ENCODE measurements around the gene FHIT.

FHIT gene

GRCh38 chr3:59990915-59991314 is 1260.3 kb downstream of the FHIT start:
- Histone ChIP-seq H3K4me3 (ENCODE audit: low read depth in 1 of 2, low read length in 1 of 2) (no peak overlapping the region), H3K4me1 (ENCODE audit: control insufficient read depth in 1 of 2, insufficient read depth in 1 of 2, low read depth in 1 of 2, low read length in 1 of 2) (no peaks in the 10 kb centered on the region), H3K27ac (no peak overlapping the region), H3K36me3 (no peaks in the 10 kb centered on the region), H3K9me3 (no peaks in the 10 kb centered on the region), H3K27me3 (no peaks in the 10 kb centered on the region)
- TF ChIP-seq CTCF (IDR thresholded peaks at IDR 0.05), result no peak

- Histone ChIP-seq H3K4me3 (ENCODE audit: low read depth in 1 of 2, low read length in 1 of 2) (no peak overlapping the region), H3K27ac (no peak overlapping the region), H3K4me1 (ENCODE audit: control insufficient read depth in 1 of 2, insufficient read depth in 1 of 2, low read depth in 1 of 2, low read length in 1 of 2) (peaks cover 0 to 4% of the 10 kb centered on the region in 2 experiments), H3K27me3 (no peaks in the 10 kb centered on the region), H3K9me3 (no peaks in the 10 kb centered on the region), H3K36me3 (no peaks in the 10 kb centered on the region)
- TF ChIP-seq CTCF (IDR thresholded peaks at IDR 0.05), result no peak
Observed at GRCh38 chr3:59982510-59982909, 1268.7 kb downstream of the FHIT start.

GRCh38 chr3:59981377-59981776 is 1269.9 kb downstream of the FHIT start:
- H3K27me3 ChIP-seq, result no peaks in the 10 kb centered on the region
- no peaks in the 10 kb centered on the region for H3K36me3 ChIP-seq
- no peak for TF ChIP-seq CTCF (IDR thresholded peaks at IDR 0.05)
- no peak overlapping the region for H3K4me3 ChIP-seq (ENCODE audit: low read depth in 1 of 2, low read length in 1 of 2)
- H3K9me3 ChIP-seq, result no peaks in the 10 kb centered on the region
- H3K27ac ChIP-seq, result no peak overlapping the region
- peaks cover 0 to 4% of the 10 kb centered on the region in 2 experiments for H3K4me1 ChIP-seq (ENCODE audit: control insufficient read depth in 1 of 2, insufficient read depth in 1 of 2, low read depth in 1 of 2, low read length in 1 of 2)

GRCh38 chr3:59980576-59980975 is 1270.7 kb downstream of the FHIT start:
- H3K4me1 ChIP-seq (ENCODE audit: control insufficient read depth in 1 of 2, insufficient read depth in 1 of 2, low read depth in 1 of 2, low read length in 1 of 2), result peaks cover 0 to under 1% of the 10 kb centered on the region in 2 experiments

GRCh38 chr3:59979542-59979941 is 1271.7 kb downstream of the FHIT start:
- TF ChIP-seq CTCF (IDR thresholded peaks at IDR 0.05), result no peak
- no peak overlapping the region for H3K27ac ChIP-seq
- no peaks in the 10 kb centered on the region for H3K4me1 ChIP-seq (ENCODE audit: control insufficient read depth in 1 of 2, insufficient read depth in 1 of 2, low read depth in 1 of 2, low read length in 1 of 2)
- no peaks in the 10 kb centered on the region for H3K36me3 ChIP-seq
- H3K9me3 ChIP-seq, result no peaks in the 10 kb centered on the region
- H3K27me3 ChIP-seq, result no peaks in the 10 kb centered on the region
- no peak overlapping the region for H3K4me3 ChIP-seq (ENCODE audit: low read depth in 1 of 2, low read length in 1 of 2)

More at GRCh38 chr3:59980576-59980975, 1270.7 kb downstream of the FHIT start:
- Histone ChIP-seq H3K27me3 (no peaks in the 10 kb centered on the region), H3K9me3 (no peaks in the 10 kb centered on the region), H3K4me3 (ENCODE audit: low read depth in 1 of 2, low read length in 1 of 2) (no peak overlapping the region), H3K27ac (no peak overlapping the region), H3K36me3 (no peaks in the 10 kb centered on the region)
- TF ChIP-seq CTCF (IDR thresholded peaks at IDR 0.05), result no peak

- Histone ChIP-seq H3K4me1 (ENCODE audit: control insufficient read depth in 1 of 2, insufficient read depth in 1 of 2, low read depth in 1 of 2, low read length in 1 of 2) (no peaks in the 10 kb centered on the region), H3K4me3 (ENCODE audit: low read depth in 1 of 2, low read length in 1 of 2) (no peak overlapping the region), H3K27ac (no peak overlapping the region), H3K36me3 (no peaks in the 10 kb centered on the region), H3K27me3 (no peaks in the 10 kb centered on the region), H3K9me3 (no peaks in the 10 kb centered on the region)
- TF ChIP-seq CTCF (IDR thresholded peaks at IDR 0.05), result no peak
Observed at GRCh38 chr3:59978979-59979378, 1272.3 kb downstream of the FHIT start.

Measured in neutrophil (primary cell).